ENCODE results near the gene KCNH5.

KCNH5 gene

DNA sequence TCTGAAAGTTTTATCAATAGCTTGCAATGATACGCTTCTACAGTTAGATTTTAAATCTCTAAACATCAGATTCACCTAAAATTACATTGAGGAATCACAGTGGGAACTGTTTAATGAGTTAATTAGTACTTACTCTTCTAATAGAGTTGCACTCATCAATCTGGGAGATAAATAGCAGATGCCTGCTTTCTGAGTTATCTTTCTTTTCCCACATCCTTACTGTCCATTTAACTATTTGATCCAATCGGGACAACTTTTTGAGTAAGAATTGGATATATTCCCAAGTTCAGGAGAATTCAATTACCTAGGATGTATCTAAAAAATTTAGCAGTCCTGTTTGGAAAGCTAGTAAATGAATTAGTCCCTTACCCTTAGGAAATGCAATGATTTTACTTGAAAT, 162.3 kb downstream of the KCNH5 start:
- TF ChIP-seq SIN3A (IDR thresholded peaks at IDR 0.05; ENCODE audit: borderline replicate concordance, insufficient read depth, low read length) = no peak

DNA sequence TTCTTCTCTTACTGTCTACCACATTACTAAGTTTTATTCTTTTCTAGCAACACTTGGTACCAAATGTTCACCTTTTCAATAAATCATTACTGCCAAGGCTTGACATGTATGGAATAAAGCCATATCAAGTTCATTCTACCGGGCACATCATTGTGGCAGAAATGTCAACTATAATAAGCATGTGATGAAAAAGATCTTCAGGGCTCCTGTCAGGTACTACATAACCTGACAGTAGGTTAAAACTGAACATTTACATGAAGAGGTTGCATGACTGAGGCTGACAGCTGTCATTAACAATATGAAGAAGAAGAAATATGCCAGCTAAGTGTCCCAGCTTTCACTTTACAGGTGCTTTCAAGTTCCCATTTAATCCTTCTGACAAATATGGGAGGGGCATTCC, 178.9 kb downstream of the KCNH5 start:
- TF ChIP-seq TAF1 (IDR thresholded peaks at IDR 0.05; ENCODE audit: borderline replicate concordance, insufficient read depth, low read length) (no peak), FOXP2 (optimal IDR thresholded peaks at IDR 0.05; ENCODE audit: borderline replicate concordance, extremely low read depth, extremely low read length, insufficient read depth) (no peak), SIN3A (IDR thresholded peaks at IDR 0.05; ENCODE audit: borderline replicate concordance, insufficient read depth, low read length) (no peak), POLR2AphosphoS5 (IDR thresholded peaks at IDR 0.05; ENCODE audit: low read depth, low read length) (no peak)
- TF ChIP-seq, protein P1, sequence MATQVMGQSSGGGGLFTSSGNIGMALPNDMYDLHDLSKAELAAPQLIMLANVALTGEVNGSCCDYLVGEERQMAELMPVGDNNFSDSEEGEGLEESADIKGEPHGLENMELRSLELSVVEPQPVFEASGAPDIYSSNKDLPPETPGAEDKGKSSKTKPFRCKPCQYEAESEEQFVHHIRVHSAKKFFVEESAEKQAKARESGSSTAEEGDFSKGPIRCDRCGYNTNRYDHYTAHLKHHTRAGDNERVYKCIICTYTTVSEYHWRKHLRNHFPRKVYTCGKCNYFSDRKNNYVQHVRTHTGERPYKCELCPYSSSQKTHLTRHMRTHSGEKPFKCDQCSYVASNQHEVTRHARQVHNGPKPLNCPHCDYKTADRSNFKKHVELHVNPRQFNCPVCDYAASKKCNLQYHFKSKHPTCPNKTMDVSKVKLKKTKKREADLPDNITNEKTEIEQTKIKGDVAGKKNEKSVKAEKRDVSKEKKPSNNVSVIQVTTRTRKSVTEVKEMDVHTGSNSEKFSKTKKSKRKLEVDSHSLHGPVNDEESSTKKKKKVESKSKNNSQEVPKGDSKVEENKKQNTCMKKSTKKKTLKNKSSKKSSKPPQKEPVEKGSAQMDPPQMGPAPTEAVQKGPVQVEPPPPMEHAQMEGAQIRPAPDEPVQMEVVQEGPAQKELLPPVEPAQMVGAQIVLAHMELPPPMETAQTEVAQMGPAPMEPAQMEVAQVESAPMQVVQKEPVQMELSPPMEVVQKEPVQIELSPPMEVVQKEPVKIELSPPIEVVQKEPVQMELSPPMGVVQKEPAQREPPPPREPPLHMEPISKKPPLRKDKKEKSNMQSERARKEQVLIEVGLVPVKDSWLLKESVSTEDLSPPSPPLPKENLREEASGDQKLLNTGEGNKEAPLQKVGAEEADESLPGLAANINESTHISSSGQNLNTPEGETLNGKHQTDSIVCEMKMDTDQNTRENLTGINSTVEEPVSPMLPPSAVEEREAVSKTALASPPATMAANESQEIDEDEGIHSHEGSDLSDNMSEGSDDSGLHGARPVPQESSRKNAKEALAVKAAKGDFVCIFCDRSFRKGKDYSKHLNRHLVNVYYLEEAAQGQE (IDR thresholded peaks at IDR 0.05; ENCODE audit: insufficient read depth in 1 of 2, low read depth in 2 of 2, low read length in 2 of 2) = no peak

DNA sequence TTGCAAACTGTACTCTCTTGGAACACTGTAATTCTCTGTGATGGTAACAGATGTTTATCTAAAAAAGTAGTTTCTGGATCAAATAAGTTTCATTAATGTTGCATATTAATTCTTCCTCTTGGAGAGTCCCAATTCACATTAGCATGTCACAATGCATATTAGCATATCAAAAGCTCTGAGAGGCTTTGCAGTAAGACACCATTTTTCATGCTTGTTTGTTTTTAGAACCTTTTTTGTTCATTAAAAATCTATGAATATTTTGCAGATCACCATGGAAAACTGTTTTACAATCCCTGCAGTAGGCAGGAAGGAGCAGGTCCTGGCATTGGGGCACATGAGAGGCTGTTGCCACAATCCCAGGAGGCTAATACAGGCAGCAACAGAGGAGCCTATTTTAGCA, 180.7 kb downstream of the KCNH5 start:
- TF ChIP-seq, protein P1 (IDR thresholded peaks at IDR 0.05; ENCODE audit: insufficient read depth in 1 of 2, low read depth in 2 of 2, low read length in 2 of 2) = no peak

DNA sequence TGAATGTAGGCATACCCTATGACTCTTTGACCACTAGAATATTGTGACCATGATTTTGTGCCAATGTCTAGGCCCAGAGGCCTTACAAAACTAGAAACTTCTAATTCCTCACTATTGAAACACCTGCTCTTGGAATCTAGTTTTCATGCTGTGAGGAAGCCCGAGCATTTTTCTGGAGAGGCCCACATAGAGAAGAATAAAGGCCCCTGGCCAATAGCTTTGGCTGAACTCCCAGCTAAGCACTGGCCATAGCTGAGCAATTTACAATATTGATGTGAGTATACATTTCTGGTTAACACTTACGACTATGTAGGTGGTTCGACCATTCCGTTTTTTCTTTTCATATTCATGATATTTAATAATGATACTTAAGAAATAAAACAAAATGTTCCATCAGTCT, 190.3 kb downstream of the KCNH5 start:
- TF ChIP-seq TAF1 (IDR thresholded peaks at IDR 0.05; ENCODE audit: borderline replicate concordance, insufficient read depth, low read length) (no peak), SIN3A (IDR thresholded peaks at IDR 0.05; ENCODE audit: borderline replicate concordance, insufficient read depth, low read length) (no peak), FOXP2 (optimal IDR thresholded peaks at IDR 0.05; ENCODE audit: borderline replicate concordance, extremely low read depth, extremely low read length, insufficient read depth) (no peak), POLR2AphosphoS5 (IDR thresholded peaks at IDR 0.05; ENCODE audit: low read depth, low read length) (no peak)
- TF ChIP-seq, protein P1 (IDR thresholded peaks at IDR 0.05; ENCODE audit: insufficient read depth in 1 of 2, low read depth in 2 of 2, low read length in 2 of 2) = no peak

DNA sequence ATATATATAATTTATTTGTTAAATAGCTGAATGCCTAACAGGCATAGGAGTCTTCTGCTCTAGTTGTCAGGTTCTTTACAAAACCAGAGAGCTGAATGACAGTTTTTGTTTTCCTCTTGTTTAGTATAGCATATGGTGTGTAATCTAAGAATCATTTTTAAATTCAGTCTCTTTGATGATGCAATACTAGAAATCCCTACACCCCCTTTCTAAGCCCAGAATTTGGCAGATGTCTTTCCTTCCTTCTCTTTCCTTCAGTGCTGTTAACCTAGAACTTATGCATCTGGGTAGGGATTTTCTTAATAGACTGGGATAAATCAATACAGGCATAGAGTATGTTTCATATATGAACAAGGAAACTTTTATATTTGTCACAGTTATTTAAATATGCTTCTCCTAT, 198.1 kb downstream of the KCNH5 start:
- no peak for TF ChIP-seq POLR2AphosphoS5 (IDR thresholded peaks at IDR 0.05; ENCODE audit: low read depth, low read length)
- no peak for TF ChIP-seq TAF1 (IDR thresholded peaks at IDR 0.05; ENCODE audit: borderline replicate concordance, insufficient read depth, low read length)
- no peak for TF ChIP-seq FOXP2 (optimal IDR thresholded peaks at IDR 0.05; ENCODE audit: borderline replicate concordance, extremely low read depth, extremely low read length, insufficient read depth)
- TF ChIP-seq, protein P1 (IDR thresholded peaks at IDR 0.05; ENCODE audit: insufficient read depth in 1 of 2, low read depth in 2 of 2, low read length in 2 of 2) = no peak
- no peak for TF ChIP-seq SIN3A (IDR thresholded peaks at IDR 0.05; ENCODE audit: borderline replicate concordance, insufficient read depth, low read length)
